Omental fat pad (tissue), 4 donors: Measurements from ENCODE around the gene USH1C. TPM values are rescaled to one million over a fixed set of nuclear protein-coding genes. Genes with fewer than 3 reads are reported as not detected.

Source experiments
- ATAC-seq: fragments of 150-250 bp; one replicate; pipeline ENCODE4 v1.9.1; 2016; ENCODE audit warnings: mild to moderate bottlenecking, moderate library complexity; ENCODE audit not compliant: low FRiP score
- DNase-seq: peaks from one replicate; pipeline ENCODE4 v3.0.0-alpha.2; 2019; ENCODE audit warnings: low spot score
- CTCF ChIP-seq, 3 donors: fragments of 450-650 bp; IDR thresholded peaks; one replicate each; pipeline ENCODE4 v1.5.1; 2016 to 2017; ENCODE audit warnings: antibody characterized with exemption in 3 of 3, mild to moderate bottlenecking in 3 of 3, moderate library complexity in 2 of 3
- total RNA-seq, 4 donors: library from RNA; depleted of rRNA; stranded (reverse); fragments of >200 nt; gene quantifications; one replicate each; pipeline ENCODE4 v1.1.0, GENCODE V29; 2016

The USH1C gene
- total RNA-seq, 4 donors from 2014 or later, result 0.19 TPM; not detected in 3

DNA sequence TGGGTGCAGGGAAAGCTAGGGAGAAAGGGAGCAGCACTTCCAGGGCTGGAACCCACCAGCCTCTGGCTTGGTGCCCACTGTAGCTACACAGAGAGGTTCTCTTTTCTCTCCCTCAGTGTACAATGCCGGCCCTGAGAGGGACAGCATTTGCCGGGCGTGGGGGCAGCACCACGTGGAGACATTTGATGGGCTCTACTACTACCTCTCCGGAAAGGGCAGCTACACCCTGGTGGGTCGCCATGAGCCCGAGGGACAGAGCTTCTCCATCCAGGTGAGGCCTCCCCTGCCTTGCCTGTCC lies 9.0 kb upstream of the USH1C start:
- no peak for TF ChIP-seq CTCF (IDR thresholded peaks at IDR 0.05)
- ATAC-seq, result no peak
- DNase-seq, result no peak

GRCh38 chr11:17552392-17553248 lies 8.4 kb upstream of the USH1C start:
- no peak for TF ChIP-seq CTCF (IDR thresholded peaks at IDR 0.05)
- DNase-seq (no peak), ATAC-seq (no peak)

DNA sequence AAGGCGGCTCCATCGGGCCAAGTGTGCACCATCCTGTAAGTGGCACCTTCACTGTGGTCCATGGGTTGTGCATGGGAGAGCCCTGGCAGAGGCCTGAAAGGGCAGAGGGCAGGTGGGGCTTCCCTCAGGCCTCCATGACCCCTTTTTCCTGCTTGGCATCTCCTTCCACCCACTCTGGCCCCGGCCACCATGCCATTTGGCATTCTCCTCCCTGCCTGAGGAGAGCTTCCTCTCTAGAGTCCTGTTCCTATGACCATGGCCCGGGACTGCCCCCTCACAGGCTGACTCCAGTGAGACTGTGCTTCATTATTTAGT lies 7.8 kb upstream of the USH1C start:
- DNase-seq (no peak), ATAC-seq (no peak)
- no peak for TF ChIP-seq CTCF (IDR thresholded peaks at IDR 0.05)

GRCh38 chr11:17551347-17552040 lies 7.3 kb upstream of the USH1C start:
- DNase-seq (no peak), ATAC-seq (no peak)
- no peak for TF ChIP-seq CTCF (IDR thresholded peaks at IDR 0.05)

DNA sequence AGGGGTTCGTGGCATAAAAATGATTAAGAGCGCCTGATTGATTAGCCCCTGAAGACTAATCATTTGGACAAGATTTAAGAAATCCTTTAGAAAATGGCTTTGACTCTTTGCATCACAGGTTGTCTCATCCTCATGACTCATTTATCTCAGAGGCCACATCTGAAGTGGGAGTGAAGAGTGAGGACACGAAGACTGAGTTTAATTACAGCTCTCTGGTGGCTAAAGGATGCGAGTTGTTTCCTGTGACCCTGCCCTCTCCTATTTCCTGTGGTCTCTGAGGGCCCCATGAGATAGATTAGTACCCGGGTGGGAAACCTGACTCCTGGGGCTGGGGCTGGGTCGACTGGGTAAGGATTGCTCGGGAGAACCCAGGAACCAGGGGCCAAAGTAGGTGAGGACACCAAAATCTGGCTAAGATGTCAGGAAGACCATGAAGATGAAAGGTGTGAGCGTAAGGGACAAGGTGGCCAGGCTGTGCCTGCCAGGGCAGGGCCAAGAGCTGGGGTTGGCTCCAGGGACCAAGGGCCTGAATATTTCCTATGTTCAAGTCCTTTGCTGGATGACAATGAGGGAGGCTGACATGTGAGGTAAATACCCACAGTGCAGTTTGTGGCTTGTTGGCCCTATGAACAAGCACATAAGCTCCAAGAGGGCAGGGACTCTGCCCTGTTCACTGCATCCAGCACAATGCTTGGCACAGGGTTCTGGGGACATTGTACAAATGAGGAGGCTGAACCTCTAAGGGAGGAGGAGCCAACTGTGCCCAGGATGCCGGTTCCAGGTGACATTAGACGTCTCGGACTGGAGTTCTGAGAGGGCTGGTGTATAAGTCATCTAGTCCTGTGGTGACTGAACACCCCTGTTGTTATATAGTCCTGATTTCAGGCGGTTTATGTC lies 6.5 kb upstream of the USH1C start:
- no peak for DNase-seq

GRCh38 chr11:17548444-17548843 lies 4.2 kb upstream of the USH1C start:
- DNase-seq, result no peak
- no peak for ATAC-seq
- no peak for TF ChIP-seq CTCF (IDR thresholded peaks at IDR 0.05)

More for the DNA sequence above, 6.5 kb upstream of the USH1C start:
- TF ChIP-seq CTCF (IDR thresholded peaks at IDR 0.05), result no peak
- ATAC-seq, result no peak
